NK-92 treated with Interleukin-12 subunit alpha and Interleukin-12 subunit beta, amount 100 ng/mL, for 24 hours (cell line): ENCODE measurements around the gene ADCY6.

Experiments used
- DNase-seq: peaks from one replicate; lab custom pipeline; 2025; lab: John Stamatoyannopoulos, UW

Gene ADCY6

GRCh38 chr12:48782457-48783395, 6.2 kb downstream of the ADCY6 start:
- DNase-seq: no peak

GRCh38 chr12:48781750-48782456, 7.0 kb downstream of the ADCY6 start:
- no peak for DNase-seq

GRCh38 chr12:48780381-48781025, 8.4 kb downstream of the ADCY6 start:
- DNase-seq: no peak

- DNase-seq: no peak
These were observed 9.0 kb downstream of the ADCY6 start for GRCh38 chr12:48779869-48780268.

GRCh38 chr12:48777501-48778400, 11.1 kb downstream of the ADCY6 start:
- no peak for DNase-seq

GRCh38 chr12:48776956-48777355, 11.9 kb downstream of the ADCY6 start:
- DNase-seq: no peak

- DNase-seq: no peak
These were observed 12.8 kb downstream of the ADCY6 start for GRCh38 chr12:48775991-48776649.

GRCh38 chr12:48775299-48775698, 13.6 kb downstream of the ADCY6 start:
- DNase-seq: no peak

GRCh38 chr12:48774516-48774915, 14.4 kb downstream of the ADCY6 start:
- no peak for DNase-seq

- no peak for DNase-seq
These were observed 15.2 kb downstream of the ADCY6 start for GRCh38 chr12:48773686-48774085.

GRCh38 chr12:48771588-48772112, 17.2 kb downstream of the ADCY6 start:
- no peak for DNase-seq

- DNase-seq: no peak
These were observed 18.1 kb downstream of the ADCY6 start for GRCh38 chr12:48770756-48771155.

GRCh38 chr12:48768736-48769135, 20.2 kb downstream of the ADCY6 start:
- no peak for DNase-seq

GRCh38 chr12:48768147-48768546, 20.7 kb downstream of the ADCY6 start:
- no peak for DNase-seq

- no peak for DNase-seq
These were observed 21.4 kb downstream of the ADCY6 start for GRCh38 chr12:48767521-48767920.

- DNase-seq: no peak
These were observed 21.8 kb downstream of the ADCY6 start for GRCh38 chr12:48767047-48767446.

GRCh38 chr12:48765753-48766162, 23.1 kb downstream of the ADCY6 start:
- peak; percentile 39 for DNase-seq

- DNase-seq: no peak
These were observed 24.4 kb downstream of the ADCY6 start for GRCh38 chr12:48764521-48764920.

- DNase-seq: no peak
These were observed 30.2 kb downstream of the ADCY6 start for GRCh38 chr12:48758737-48759136.

- DNase-seq: no peak
These were observed 30.7 kb downstream of the ADCY6 start for GRCh38 chr12:48758186-48758585.
